ENCODE data around the gene VIL1.

Gene VIL1

DNA sequence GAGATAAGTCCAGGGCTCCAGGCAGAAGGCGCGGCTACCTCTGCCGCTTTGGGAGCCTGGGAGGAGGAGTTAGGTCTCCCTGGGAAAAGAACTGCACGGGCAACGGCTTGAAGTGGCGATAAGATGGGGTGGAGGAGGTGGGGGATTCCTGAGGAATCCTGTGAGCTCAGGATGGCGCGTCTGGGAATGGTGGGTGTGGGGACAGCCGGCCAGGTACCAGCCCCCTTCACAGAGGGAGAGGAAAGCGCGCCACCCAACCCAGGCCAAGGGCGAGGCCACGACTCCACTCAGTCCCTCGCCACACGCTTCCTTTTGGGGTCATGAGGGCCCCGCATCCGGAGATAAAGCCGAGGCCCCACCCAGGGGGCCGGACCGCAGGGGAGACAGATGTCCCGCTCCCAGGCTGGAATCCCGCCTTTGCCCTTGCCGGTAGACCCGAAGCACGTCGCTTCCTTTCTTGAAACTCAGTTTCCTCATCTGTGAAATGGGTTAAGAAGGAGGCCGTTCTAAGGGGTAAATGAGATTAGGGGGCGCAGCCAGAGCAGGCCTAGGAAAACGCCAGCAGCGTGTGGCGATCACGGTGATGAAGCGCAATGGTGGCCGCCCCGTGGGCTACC lies 21.0 kb upstream of the VIL1 start:
- H3K4me3 ChIP-seq (ENCODE audit: low read depth, low read length) = peak overlapping the region; percentile 83
- DNase-seq (ENCODE audit: low read depth) = no peak
- TF ChIP-seq, protein P1, sequence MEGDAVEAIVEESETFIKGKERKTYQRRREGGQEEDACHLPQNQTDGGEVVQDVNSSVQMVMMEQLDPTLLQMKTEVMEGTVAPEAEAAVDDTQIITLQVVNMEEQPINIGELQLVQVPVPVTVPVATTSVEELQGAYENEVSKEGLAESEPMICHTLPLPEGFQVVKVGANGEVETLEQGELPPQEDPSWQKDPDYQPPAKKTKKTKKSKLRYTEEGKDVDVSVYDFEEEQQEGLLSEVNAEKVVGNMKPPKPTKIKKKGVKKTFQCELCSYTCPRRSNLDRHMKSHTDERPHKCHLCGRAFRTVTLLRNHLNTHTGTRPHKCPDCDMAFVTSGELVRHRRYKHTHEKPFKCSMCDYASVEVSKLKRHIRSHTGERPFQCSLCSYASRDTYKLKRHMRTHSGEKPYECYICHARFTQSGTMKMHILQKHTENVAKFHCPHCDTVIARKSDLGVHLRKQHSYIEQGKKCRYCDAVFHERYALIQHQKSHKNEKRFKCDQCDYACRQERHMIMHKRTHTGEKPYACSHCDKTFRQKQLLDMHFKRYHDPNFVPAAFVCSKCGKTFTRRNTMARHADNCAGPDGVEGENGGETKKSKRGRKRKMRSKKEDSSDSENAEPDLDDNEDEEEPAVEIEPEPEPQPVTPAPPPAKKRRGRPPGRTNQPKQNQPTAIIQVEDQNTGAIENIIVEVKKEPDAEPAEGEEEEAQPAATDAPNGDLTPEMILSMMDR (IDR thresholded peaks at IDR 0.05; ENCODE audit: low read depth, low read length, missing control alignments) = peak; percentile 1

DNA sequence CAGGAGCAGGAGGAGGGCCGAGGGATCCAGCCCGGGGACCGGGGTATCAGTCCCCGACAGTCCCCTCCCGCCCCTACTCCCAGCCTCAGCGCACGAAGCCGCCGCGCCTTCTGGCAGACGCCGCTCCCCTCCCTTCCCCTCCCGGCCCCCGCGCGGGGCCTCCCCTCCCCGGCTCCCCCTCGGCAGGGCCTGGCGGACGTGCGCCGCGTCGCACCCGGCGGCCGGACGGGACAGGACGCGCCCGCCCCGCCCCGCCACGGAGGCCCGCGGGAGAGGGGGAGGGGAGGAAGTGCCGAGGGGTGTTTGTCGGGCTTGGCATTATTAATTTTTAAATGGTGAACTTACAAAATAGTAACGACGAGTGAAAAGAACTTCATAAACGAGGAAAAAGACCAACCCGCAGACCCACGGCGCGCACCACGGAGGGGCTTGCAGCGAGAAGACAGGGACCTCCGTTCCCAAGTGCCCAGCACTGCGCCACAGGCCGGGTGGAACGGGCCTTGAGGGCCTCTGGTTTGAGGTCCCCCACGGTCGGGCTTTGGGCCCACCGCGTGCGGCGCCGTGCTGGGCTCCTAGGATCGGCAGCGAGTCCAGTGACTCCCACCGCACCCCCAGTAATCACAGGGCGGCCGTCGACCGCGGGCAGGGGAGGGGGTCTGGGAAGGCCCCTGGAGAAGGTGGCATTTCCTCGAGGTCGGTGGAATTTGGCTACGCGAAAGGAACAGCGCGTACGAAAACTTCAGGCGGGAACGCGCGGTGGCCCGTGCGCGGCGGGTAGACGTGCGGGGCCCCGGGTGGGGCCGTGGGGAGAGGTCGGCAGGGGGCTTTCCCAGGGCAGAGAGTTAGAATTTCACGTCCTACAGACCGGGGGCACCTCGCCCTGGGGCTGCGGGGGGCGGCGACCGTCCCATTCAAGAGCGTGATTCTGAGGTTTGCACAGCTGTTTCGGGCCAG lies 20.2 kb upstream of the VIL1 start:
- peak overlapping the region; percentile 83 for H3K4me3 ChIP-seq (ENCODE audit: low read depth, low read length)
- DNase-seq (ENCODE audit: low read depth) = no peak
- TF ChIP-seq, protein P1 (IDR thresholded peaks at IDR 0.05; ENCODE audit: low read depth, low read length, missing control alignments) = no peak

DNA sequence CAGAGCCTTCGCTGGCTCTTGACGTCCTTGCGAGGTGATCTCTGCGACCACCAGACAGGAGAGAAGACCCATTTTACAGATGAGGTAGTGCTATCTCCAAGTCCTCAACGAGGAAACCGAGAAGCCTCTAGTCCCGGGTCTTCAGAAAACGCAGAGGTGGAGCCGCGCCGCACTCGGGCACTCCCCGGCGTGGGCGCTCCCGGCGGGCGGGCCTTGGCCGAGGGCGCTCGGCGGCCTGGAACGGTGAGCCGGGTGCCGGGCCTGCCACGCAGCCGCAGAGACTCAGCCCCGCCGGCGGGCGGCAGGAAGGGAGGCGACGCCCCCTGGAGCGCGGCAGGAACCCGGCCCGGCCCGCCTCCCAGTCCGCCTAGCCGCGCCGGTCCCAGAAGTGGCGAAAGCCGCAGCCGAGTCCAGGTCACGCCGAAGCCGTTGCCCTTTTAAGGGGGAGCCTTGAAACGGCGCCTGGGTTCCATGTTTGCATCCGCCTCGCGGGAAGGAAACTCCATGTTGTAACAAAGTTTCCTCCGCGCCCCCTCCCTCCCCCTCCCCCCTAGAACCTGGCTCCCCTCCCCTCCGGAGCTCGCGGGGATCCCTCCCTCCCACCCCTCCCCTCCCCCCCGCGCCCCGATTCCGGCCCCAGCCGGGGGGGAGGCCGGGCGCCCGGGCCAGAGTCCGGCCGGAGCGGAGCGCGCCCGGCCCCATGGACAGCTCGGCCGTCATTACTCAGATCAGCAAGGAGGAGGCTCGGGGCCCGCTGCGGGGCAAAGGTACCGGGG lies 19.3 kb upstream of the VIL1 start, which contains the start of gene CTDSP1:
CTDSP1 (plus strand) TSS at position 478 of the 776 bp plus-strand sequence; CDS start at position 701, 223 bp downstream.
- H3K4me3 ChIP-seq (ENCODE audit: low read depth, low read length) = peak within 1 kb of the TSS; percentile 91
- TF ChIP-seq, protein P1 (IDR thresholded peaks at IDR 0.05; ENCODE audit: low read depth, low read length, missing control alignments) = no peak
- peak; percentile 89 for DNase-seq (ENCODE audit: low read depth)

DNA sequence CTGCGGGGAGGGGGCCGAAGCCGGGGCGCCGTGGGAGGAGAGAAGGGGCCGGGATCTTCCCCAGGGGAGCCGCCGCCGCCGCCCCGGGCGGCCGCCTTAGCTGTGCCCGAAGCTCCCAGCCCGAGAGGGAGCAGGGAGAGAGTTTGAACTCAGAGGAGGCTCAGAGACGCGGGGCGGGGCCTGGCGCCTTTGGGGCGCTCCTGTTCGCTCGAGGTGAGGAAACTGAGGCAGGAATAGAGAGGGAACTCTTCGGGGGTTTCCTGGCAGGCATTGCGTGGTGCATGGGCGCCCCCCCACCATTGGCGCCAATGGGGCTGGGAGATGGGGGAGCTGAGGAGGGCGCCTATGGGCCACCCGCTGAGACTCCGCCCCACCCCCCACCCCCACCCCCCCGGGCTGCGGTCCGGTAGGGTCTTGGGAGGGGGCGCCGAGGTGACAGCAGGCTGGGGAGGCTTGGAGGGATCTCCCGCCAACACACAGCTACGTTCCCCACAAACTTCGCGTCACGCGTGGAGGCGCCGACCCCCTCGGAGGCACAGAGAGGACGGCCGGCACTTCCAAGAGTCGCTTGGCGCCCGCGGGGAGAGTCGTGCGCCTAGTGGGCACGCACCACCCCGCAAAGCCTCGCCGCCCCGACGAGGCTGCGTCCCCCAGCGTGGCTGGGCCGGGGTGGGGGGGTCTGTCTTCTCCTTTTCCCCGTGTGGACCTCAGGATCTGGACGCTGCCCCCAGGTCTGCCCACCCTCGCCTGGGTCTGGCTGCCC lies 18.6 kb upstream of the VIL1 start:
- DNase-seq (ENCODE audit: low read depth) = no peak
- H3K4me3 ChIP-seq (ENCODE audit: low read depth, low read length) = peak overlapping the region; percentile 91
- TF ChIP-seq, protein P1 (IDR thresholded peaks at IDR 0.05; ENCODE audit: low read depth, low read length, missing control alignments) = no peak

DNA sequence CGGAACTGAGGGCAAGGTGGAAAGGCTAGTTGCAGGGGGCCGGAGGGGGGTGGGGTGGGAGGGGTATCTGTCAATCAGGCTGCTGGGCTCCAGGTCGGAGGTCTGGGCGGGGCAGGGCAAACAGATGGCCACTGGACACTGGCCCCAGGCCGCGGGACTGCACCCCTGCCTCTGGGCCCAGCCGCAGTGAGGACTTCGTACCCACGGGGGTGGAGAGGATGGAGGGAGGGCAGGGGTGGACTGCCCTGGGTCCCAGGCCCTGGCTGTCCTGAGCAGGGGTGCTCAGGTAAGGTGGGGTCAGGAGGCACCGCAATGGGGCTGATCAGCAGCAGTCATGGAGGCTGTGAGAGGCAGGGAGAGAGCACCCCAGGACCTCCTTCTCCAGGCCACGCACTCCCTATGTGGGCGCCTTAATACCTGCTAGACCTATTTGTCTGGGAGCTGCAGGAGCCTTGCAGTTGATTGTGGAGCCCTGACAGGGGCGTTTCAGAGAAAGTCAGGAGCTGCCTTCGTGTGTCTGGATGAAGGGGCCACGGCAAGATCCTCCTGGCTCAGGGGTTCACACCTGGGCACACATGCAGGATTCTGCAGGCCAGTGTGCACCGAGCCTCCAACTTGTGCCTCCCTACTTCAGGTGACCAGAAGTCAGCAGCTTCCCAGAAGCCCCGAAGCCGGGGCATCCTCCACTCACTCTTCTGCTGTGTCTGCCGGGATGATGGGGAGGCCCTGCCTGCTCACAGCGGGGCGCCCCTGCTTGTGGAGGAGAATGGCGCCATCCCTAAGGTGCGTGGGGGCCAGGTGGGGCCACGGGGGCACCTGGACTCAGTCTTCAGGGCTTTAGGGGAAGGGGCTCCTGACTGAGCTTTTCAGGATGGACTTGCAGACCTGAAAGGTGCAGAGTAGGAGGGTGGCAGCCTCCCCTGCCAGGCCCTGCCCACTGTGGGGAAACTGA lies 17.7 kb upstream of the VIL1 start:
- TF ChIP-seq, protein P1 (IDR thresholded peaks at IDR 0.05; ENCODE audit: low read depth, low read length, missing control alignments) = no peak
- DNase-seq (ENCODE audit: low read depth) = no peak
- H3K4me3 ChIP-seq (ENCODE audit: low read depth, low read length) = peak overlapping the region; percentile 91

All from GM12864 (cell line).